OCI-LY7 (cell line): ENCODE measurements around the gene TIGD2.

Experiments used
- EZH2phosphoT487 ChIP-seq: fragments of 200-600 bp; sonication (generic); IDR thresholded peaks from 2 replicates; pipeline ENCODE4 v1.6.1; 2018; ENCODE audit warnings: low read depth, borderline replicate concordance, mild to moderate bottlenecking, mixed run types, antibody characterized with exemption, low read length, moderate library complexity, mixed read lengths
- TF ChIP-seq, protein P1 (sequence below): fragments of 200-600 bp; sonication (generic); conservative IDR thresholded peaks from 2 replicates; pipeline ENCODE4 v1.5.1; 2014; ENCODE audit warnings: mild to moderate bottlenecking, antibody characterized with exemption, low read length, moderate library complexity, mixed read lengths

DNA sequence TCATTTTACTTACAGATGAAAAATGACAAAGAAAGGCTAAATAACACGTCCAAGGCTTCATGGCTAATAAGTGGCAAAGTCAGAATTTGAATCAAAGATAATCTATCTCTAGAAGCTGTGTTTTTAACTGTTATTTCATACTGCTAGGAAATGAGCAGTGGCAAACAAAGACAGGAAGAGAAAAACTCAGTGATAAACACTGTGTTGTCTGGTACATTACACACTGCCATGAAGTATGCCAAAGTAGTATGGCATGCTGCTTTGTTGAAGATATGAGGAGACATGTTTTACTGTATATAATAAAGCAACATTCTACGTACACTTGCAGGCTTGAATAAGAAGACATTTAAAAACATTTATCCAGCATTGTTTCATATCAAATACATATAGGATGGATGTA lies 49.5 kb downstream of the TIGD2 start:
- TF ChIP-seq, protein P1, sequence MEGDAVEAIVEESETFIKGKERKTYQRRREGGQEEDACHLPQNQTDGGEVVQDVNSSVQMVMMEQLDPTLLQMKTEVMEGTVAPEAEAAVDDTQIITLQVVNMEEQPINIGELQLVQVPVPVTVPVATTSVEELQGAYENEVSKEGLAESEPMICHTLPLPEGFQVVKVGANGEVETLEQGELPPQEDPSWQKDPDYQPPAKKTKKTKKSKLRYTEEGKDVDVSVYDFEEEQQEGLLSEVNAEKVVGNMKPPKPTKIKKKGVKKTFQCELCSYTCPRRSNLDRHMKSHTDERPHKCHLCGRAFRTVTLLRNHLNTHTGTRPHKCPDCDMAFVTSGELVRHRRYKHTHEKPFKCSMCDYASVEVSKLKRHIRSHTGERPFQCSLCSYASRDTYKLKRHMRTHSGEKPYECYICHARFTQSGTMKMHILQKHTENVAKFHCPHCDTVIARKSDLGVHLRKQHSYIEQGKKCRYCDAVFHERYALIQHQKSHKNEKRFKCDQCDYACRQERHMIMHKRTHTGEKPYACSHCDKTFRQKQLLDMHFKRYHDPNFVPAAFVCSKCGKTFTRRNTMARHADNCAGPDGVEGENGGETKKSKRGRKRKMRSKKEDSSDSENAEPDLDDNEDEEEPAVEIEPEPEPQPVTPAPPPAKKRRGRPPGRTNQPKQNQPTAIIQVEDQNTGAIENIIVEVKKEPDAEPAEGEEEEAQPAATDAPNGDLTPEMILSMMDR: no peak
- TF ChIP-seq EZH2phosphoT487: no peak
